Mucosa of descending colon (tissue), 3 donors: ENCODE results near the gene WIPF2. TPM values are rescaled to one million over a fixed set of nuclear protein-coding genes. Genes with fewer than 3 reads are reported as not detected.

ENCODE experiments used
- ATAC-seq: fragments of 200-7000 bp; cut with Tn5 transposase; one replicate; pipeline ENCODE4 v1.9.1; 2020; ENCODE audit warnings: mild to moderate bottlenecking, moderate library complexity
- DNase-seq, 3 donors: peaks; one replicate each; pipeline ENCODE4 v3.0.0-alpha.2; 2020
- H3K36me3 ChIP-seq: fragments of 200-600 bp; one replicate; pipeline ENCODE4 v1.8.0; 2021; ENCODE audit warnings: low read depth, mild to moderate bottlenecking
- H3K4me1 ChIP-seq: fragments of 200-600 bp; one replicate; pipeline ENCODE4 v1.8.0; 2021; ENCODE audit warnings: low read depth, mild to moderate bottlenecking
- H3K4me3 ChIP-seq: fragments of 200-600 bp; one replicate; pipeline ENCODE4 v1.8.0; 2021; ENCODE audit warnings: mild to moderate bottlenecking
- H3K9me3 ChIP-seq: fragments of 200-600 bp; one replicate; pipeline ENCODE4 v1.8.0; 2021; ENCODE audit warnings: mild to moderate bottlenecking
- CTCF ChIP-seq: fragments of 200-600 bp; IDR thresholded peaks from one replicate; pipeline ENCODE4 v1.8.0; 2022; ENCODE audit warnings: antibody characterized with exemption, mild to moderate bottlenecking
- intact Hi-C, 2 donors: fragments of 100-400 bp; cut with DNase I in 1 of 2; cut with micrococcal nuclease in 1 of 2; formaldehyde crosslinking; loops; one replicate each; pipeline versions ENCODE4 v1.11.0 to v1.11.1; 2022; cut with DNase I, micrococcal nuclease
- total RNA-seq, 3 donors: library from RNA; stranded (reverse); fragmentation: NEBNext Ultra II Directional in 2 of 3; extraction: Animal tissue kit (Norgen Biotek cat#: 25700) in 2 of 3; gene quantifications; one replicate each; pipeline versions ENCODE4 v1.2.1 to v1.2.4, GENCODE V29; 2021 to 2023
- donor health status: DM: no; HTN: no; CAD: no; lungs with moderate emphysema.
- donor health status: DM: no; HTN: no; CAD: no.
- donor health status: DM: no; HTN: yes; CAD: no.

Gene WIPF2
- total RNA-seq, 3 donors from 2014 or later: 41.4 to 56.2 (median 42.8) TPM

- DNase-seq (peak; percentile 31 to 62 (median 56)), ATAC-seq (no peak)
- no peak for TF ChIP-seq CTCF
- Histone ChIP-seq H3K4me1 (peaks cover 49% of the 10 kb centered on the region), H3K9me3 (no peaks in the 10 kb centered on the region), H3K36me3 (no peaks in the 10 kb centered on the region), H3K4me3 (no peak overlapping the region)
- intact Hi-C loops: no loop called here
These were observed 99.8 kb downstream of the WIPF2 start for GRCh38 chr17:40318830-40319391.

GRCh38 chr17:40319651-40320540, 100.8 kb downstream of the WIPF2 start:
- Histone ChIP-seq H3K4me1 (peaks cover 55% of the 10 kb centered on the region), H3K9me3 (no peaks in the 10 kb centered on the region), H3K4me3 (no peak overlapping the region), H3K36me3 (no peaks in the 10 kb centered on the region)
- intact Hi-C loops: no loop called here
- ATAC-seq (no peak), DNase-seq (peak in 2 of 3 donors; percentile 66 to 90)
- no peak for TF ChIP-seq CTCF

- H3K9me3 ChIP-seq: no peaks in the 10 kb centered on the region
- DNase-seq (peak in 2 of 3 donors; percentile 65 to 83), ATAC-seq (no peak)
- no peak for TF ChIP-seq CTCF
- peaks cover 57% of the 10 kb centered on the region for H3K4me1 ChIP-seq
- intact Hi-C loops: no loop called here
- no peaks in the 10 kb centered on the region for H3K36me3 ChIP-seq
- no peak overlapping the region for H3K4me3 ChIP-seq
These were observed 101.8 kb downstream of the WIPF2 start for GRCh38 chr17:40320756-40321523.

- Histone ChIP-seq H3K36me3 (no peaks in the 10 kb centered on the region), H3K9me3 (no peaks in the 10 kb centered on the region), H3K4me3 (no peak overlapping the region), H3K4me1 (peaks cover 57% of the 10 kb centered on the region)
- ATAC-seq: no peak
- intact Hi-C loops: no loop called here
- DNase-seq: peak in 1 of 3 donors; percentile 33
- TF ChIP-seq CTCF: no peak
These were observed 102.4 kb downstream of the WIPF2 start for GRCh38 chr17:40321524-40321929.

GRCh38 chr17:40321961-40322357, 102.9 kb downstream of the WIPF2 start:
- Histone ChIP-seq H3K36me3 (no peaks in the 10 kb centered on the region), H3K4me1 (peaks cover 57% of the 10 kb centered on the region), H3K4me3 (no peak overlapping the region), H3K9me3 (no peaks in the 10 kb centered on the region)
- no peak for TF ChIP-seq CTCF
- ATAC-seq (no peak), DNase-seq (peak in 2 of 3 donors; percentile 59 to 66)
- intact Hi-C loops: no loop called here
